ENCODE measurements around the gene NBAS.

- TF ChIP-seq CTCF (IDR thresholded peaks at IDR 0.05 in 4 of 5, conservative IDR thresholded peaks at IDR 0.05 in 1 of 5) (no peak), POLR2A (IDR thresholded peaks at IDR 0.05) (no peak)
These were observed 393.0 kb downstream of the NBAS start for GRCh38 chr2:15168116-15168515.
